Colonic mucosa (tissue), 4 donors: ENCODE results near the gene PHF14. TPM values are rescaled to one million over a fixed set of nuclear protein-coding genes. Genes with fewer than 3 reads are reported as not detected.

Experiments used
- DNase-seq: peaks from one replicate; pipeline ENCODE4 v3.0.0-alpha.2; 2020
- H3K27ac ChIP-seq: fragments of 200-600 bp; one replicate; pipeline ENCODE4 v1.8.0; 2021
- H3K27me3 ChIP-seq: fragments of 200-600 bp; one replicate; pipeline ENCODE4 v1.8.0; 2021
- H3K36me3 ChIP-seq: fragments of 200-600 bp; one replicate; pipeline ENCODE4 v1.8.0; 2021
- H3K4me1 ChIP-seq: fragments of 200-600 bp; one replicate; pipeline ENCODE4 v1.8.0; 2021; ENCODE audit warnings: mild to moderate bottlenecking
- H3K4me3 ChIP-seq: fragments of 200-600 bp; one replicate; pipeline ENCODE4 v1.8.0; 2021
- H3K9ac ChIP-seq, 2 donors: one replicate each; pipeline ENCODE4 v1.7.0; 2013; ENCODE audit warnings: control low read depth in 2 of 2, low read depth in 2 of 2, low read length in 2 of 2
- H3K9me3 ChIP-seq: fragments of 200-600 bp; one replicate; pipeline ENCODE4 v1.8.0; 2021
- CTCF ChIP-seq: fragments of 200-600 bp; IDR thresholded peaks from one replicate; pipeline ENCODE4 v1.8.0; 2022; ENCODE audit warnings: antibody characterized with exemption, mild to moderate bottlenecking
- intact Hi-C: fragments of 100-400 bp; cut with DNase I; formaldehyde crosslinking; loops from one replicate; pipeline ENCODE4 v1.14.1; 2022
- total RNA-seq, 2 donors: library from RNA; stranded (reverse); fragmentation: NEBNext Ultra II Directional in 1 of 2; extraction: Animal tissue kit (Norgen Biotek cat#: 25700) in 1 of 2; gene quantifications; one replicate each; pipeline ENCODE4 v1.2.1, GENCODE V29; 2021
- donor health status: healthy.
- donor health status: DM: no; HTN: no; CAD: no.
- donor health status: DM: no; HTN: no; CAD: no.

Gene PHF14
- total RNA-seq, 2 donors from 2014 or later, result 25.8 to 28.5 TPM

- DNase-seq, result no peak
- Histone ChIP-seq H3K4me1 (no peaks in the 10 kb centered on the region), H3K9me3 (no peaks in the 10 kb centered on the region), H3K27me3 (no peaks in the 10 kb centered on the region), H3K9ac (no peak overlapping the region), H3K4me3 (no peak overlapping the region), H3K36me3 (no peaks in the 10 kb centered on the region), H3K27ac (no peak overlapping the region)
- intact Hi-C loops, result no loop called here
- no peak for TF ChIP-seq CTCF
Observed at GRCh38 chr7:11175887-11176286, 202.2 kb downstream of the PHF14 start.

GRCh38 chr7:11176985-11177555 lies 203.4 kb downstream of the PHF14 start:
- no peaks in the 10 kb centered on the region for H3K4me1 ChIP-seq
- DNase-seq, result no peak
- H3K27ac ChIP-seq, result no peak overlapping the region
- TF ChIP-seq CTCF, result no peak
- H3K36me3 ChIP-seq, result no peaks in the 10 kb centered on the region
- intact Hi-C loops, result no loop called here
- no peak overlapping the region for H3K9ac ChIP-seq
- H3K4me3 ChIP-seq, result no peak overlapping the region
- no peaks in the 10 kb centered on the region for H3K27me3 ChIP-seq
- no peaks in the 10 kb centered on the region for H3K9me3 ChIP-seq

GRCh38 chr7:11177793-11178192 lies 204.1 kb downstream of the PHF14 start:
- Histone ChIP-seq H3K9ac (no peak overlapping the region), H3K4me1 (no peaks in the 10 kb centered on the region), H3K27ac (no peak overlapping the region), H3K36me3 (no peaks in the 10 kb centered on the region), H3K9me3 (no peaks in the 10 kb centered on the region), H3K27me3 (no peaks in the 10 kb centered on the region), H3K4me3 (no peak overlapping the region)
- intact Hi-C loops, result no loop called here
- no peak for DNase-seq
- TF ChIP-seq CTCF, result no peak

- intact Hi-C loops, result no loop called here
- Histone ChIP-seq H3K4me1 (no peaks in the 10 kb centered on the region), H3K27ac (no peak overlapping the region), H3K36me3 (no peaks in the 10 kb centered on the region), H3K9me3 (no peaks in the 10 kb centered on the region), H3K9ac (no peak overlapping the region), H3K27me3 (no peaks in the 10 kb centered on the region), H3K4me3 (no peak overlapping the region)
- DNase-seq, result no peak
- no peak for TF ChIP-seq CTCF
Observed at GRCh38 chr7:11181590-11181989, 207.9 kb downstream of the PHF14 start.

GRCh38 chr7:11182736-11183135 lies 209.1 kb downstream of the PHF14 start:
- no peak for TF ChIP-seq CTCF
- Histone ChIP-seq H3K9ac (no peak overlapping the region), H3K4me3 (no peak overlapping the region), H3K9me3 (no peaks in the 10 kb centered on the region), H3K4me1 (no peaks in the 10 kb centered on the region), H3K27me3 (no peaks in the 10 kb centered on the region), H3K36me3 (no peaks in the 10 kb centered on the region), H3K27ac (no peak overlapping the region)
- intact Hi-C loops, result no loop called here
- no peak for DNase-seq
